KMS-11 (cell line): ENCODE measurements around the gene TRPM1.

Experiments
- H2AFZ ChIP-seq: fragments of 200-600 bp; sonication (generic); 2 replicates; pipeline ENCODE4 v1.6.1; 2016; ENCODE audit warnings: antibody characterized with exemption, mixed run types, low read depth
- H3K27ac ChIP-seq: fragments of 200-600 bp; sonication (generic); 2 replicates; pipeline ENCODE4 v1.6.1; 2016; ENCODE audit warnings: mild to moderate bottlenecking, mixed run types
- H3K27me3 ChIP-seq: fragments of 200-600 bp; sonication (generic); 2 replicates; pipeline ENCODE4 v1.6.1; 2017; ENCODE audit warnings: mild to moderate bottlenecking, low read depth, mixed run types, moderate library complexity; ENCODE audit not compliant: insufficient read depth
- H3K36me3 ChIP-seq: fragments of 200-600 bp; sonication (generic); 2 replicates; pipeline ENCODE4 v1.6.1; 2017; ENCODE audit warnings: mild to moderate bottlenecking, mixed run types; ENCODE audit not compliant: insufficient read depth
- H3K4me1 ChIP-seq: fragments of 200-600 bp; sonication (generic); 2 replicates; pipeline ENCODE4 v1.6.1; 2016; ENCODE audit warnings: mild to moderate bottlenecking, low read depth, mixed run types; ENCODE audit not compliant: poor library complexity, severe bottlenecking
- H3K4me2 ChIP-seq: fragments of 200-600 bp; sonication (generic); 2 replicates; pipeline ENCODE4 v1.7.0; 2016; ENCODE audit warnings: mild to moderate bottlenecking, mixed run types
- H3K4me3 ChIP-seq: fragments of 200-600 bp; sonication (generic); IDR thresholded peaks from 2 replicates; pipeline ENCODE4 v1.6.1; 2017; ENCODE audit warnings: low read depth, low read length, mixed read lengths; ENCODE audit not compliant: insufficient read depth
- H3K79me2 ChIP-seq: fragments of 200-600 bp; sonication (generic); 2 replicates; pipeline ENCODE4 v1.6.1; 2016; ENCODE audit warnings: low read depth, mixed run types; ENCODE audit not compliant: insufficient read depth
- H3K9ac ChIP-seq: fragments of 200-600 bp; sonication (generic); 2 replicates; pipeline ENCODE4 v1.6.1; 2016; ENCODE audit warnings: mild to moderate bottlenecking, mixed run types
- H4K20me1 ChIP-seq: fragments of 200-600 bp; sonication (generic); 2 replicates; pipeline ENCODE4 v1.6.1; 2016; ENCODE audit warnings: mild to moderate bottlenecking, mixed run types; ENCODE audit not compliant: insufficient read depth
- TF ChIP-seq, protein P1 (sequence below): fragments of 200-600 bp; sonication (generic); conservative IDR thresholded peaks from 2 replicates; pipeline ENCODE4 v1.6.1; 2017; ENCODE audit warnings: low read depth, mild to moderate bottlenecking, antibody characterized with exemption, low read length, moderate library complexity, mixed read lengths

TRPM1 gene

DNA sequence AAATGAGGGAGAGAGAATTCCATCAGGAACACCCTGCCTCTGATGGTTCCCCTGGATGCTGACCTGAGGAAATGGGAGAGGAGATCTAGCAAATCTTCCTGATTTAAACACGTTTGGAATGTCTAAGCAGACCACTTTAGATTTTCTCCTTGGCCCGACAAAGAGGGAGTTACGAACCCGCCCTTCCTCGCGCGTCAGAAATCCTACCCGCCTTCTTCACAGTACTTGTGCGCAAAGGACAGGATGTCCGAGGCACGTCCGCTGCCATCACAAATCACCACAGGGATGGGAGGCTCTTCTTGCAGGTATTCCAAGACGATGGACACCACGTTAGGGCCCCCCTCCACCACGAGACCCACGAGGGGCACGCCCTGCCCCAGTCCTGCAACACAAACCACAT lies 38.6 kb downstream of the TRPM1 start:
- TF ChIP-seq, protein P1, sequence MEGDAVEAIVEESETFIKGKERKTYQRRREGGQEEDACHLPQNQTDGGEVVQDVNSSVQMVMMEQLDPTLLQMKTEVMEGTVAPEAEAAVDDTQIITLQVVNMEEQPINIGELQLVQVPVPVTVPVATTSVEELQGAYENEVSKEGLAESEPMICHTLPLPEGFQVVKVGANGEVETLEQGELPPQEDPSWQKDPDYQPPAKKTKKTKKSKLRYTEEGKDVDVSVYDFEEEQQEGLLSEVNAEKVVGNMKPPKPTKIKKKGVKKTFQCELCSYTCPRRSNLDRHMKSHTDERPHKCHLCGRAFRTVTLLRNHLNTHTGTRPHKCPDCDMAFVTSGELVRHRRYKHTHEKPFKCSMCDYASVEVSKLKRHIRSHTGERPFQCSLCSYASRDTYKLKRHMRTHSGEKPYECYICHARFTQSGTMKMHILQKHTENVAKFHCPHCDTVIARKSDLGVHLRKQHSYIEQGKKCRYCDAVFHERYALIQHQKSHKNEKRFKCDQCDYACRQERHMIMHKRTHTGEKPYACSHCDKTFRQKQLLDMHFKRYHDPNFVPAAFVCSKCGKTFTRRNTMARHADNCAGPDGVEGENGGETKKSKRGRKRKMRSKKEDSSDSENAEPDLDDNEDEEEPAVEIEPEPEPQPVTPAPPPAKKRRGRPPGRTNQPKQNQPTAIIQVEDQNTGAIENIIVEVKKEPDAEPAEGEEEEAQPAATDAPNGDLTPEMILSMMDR = no peak
- H3K4me2 ChIP-seq = no peak overlapping the region
- no peaks in the 10 kb centered on the region for H3K27me3 ChIP-seq
- no peaks in the 10 kb centered on the region for H3K4me1 ChIP-seq
- no peak overlapping the region for H2AFZ ChIP-seq
- no peak overlapping the region for H3K9ac ChIP-seq
- no peak overlapping the region for H3K27ac ChIP-seq
- H3K4me3 ChIP-seq = no peak overlapping the region
- no peaks in the 10 kb centered on the region for H3K36me3 ChIP-seq
- no peaks in the 10 kb centered on the region for H4K20me1 ChIP-seq
- no peaks in the 10 kb centered on the region for H3K79me2 ChIP-seq

DNA sequence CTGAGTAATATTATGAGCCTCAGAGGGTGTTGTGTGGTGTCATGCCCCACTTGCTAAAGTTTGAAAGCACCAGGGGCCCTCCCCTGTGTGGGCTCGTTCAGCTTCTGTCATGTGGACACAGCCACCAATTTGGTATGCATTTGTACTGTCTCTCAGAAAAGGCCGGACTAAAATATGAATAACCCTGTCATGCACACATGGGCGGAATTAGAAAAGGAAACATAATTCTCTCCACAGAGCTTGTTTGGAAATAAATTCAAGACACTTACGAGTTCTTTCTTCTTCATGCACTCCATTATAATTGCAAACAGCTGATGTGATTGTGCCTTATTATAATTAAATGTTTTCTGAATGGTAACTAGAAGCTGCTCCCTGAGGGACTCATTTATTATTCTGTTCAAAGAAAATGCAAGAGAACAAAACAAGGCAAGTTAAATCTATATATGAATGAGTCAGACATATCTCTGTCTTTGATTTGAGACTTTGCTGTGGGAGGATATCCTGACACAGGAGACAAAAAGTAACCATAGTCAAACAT lies 39.1 kb downstream of the TRPM1 start:
- H3K36me3 ChIP-seq = no peaks in the 10 kb centered on the region
- H3K27me3 ChIP-seq = no peaks in the 10 kb centered on the region
- H3K79me2 ChIP-seq = no peaks in the 10 kb centered on the region
- H3K4me1 ChIP-seq = no peaks in the 10 kb centered on the region
- no peak overlapping the region for H3K27ac ChIP-seq
- TF ChIP-seq, protein P1 = no peak
- no peaks in the 10 kb centered on the region for H4K20me1 ChIP-seq
- no peak overlapping the region for H3K9ac ChIP-seq
- H3K4me2 ChIP-seq = no peak overlapping the region
- no peak overlapping the region for H3K4me3 ChIP-seq
- H2AFZ ChIP-seq = no peak overlapping the region

DNA sequence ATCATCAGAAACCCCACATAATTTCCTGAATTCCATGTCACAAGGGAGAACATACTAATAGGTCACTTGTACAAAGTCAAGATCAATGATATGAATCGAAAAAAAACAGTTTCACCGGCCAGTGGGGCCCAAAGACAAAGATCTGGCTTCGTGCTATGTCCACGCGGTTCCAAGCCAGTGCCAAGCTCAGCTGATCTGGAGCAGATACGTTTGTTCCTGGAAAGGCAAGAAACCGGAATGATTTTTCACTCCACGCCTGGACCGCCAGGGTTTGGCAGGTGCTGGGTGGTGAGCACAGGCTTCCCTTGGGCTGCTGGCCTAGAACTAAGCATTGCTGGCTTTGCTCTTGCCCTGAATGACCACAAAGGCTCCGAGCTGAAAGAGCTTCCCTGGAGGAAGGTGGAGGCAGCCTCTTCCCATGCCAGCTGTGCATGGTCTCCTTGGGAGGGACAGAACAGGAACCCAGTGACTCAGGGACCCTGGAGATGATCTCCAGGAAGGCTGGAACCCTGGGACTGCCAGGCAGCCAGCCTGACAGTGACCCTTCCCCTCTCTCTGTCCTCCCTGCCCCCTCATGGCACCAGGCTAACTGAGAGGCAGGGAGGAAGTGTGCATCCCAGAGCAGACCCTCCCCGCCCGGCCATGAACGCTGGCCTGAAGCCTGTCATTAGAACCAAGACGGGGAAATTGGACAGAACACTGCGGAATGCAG lies 40.9 kb downstream of the TRPM1 start:
- Histone ChIP-seq H3K4me3 (no peak overlapping the region), H2AFZ (no peak overlapping the region), H3K4me1 (no peaks in the 10 kb centered on the region), H3K4me2 (no peak overlapping the region), H3K9ac (no peak overlapping the region), H3K27ac (no peak overlapping the region), H4K20me1 (no peaks in the 10 kb centered on the region), H3K27me3 (no peaks in the 10 kb centered on the region), H3K36me3 (no peaks in the 10 kb centered on the region), H3K79me2 (no peaks in the 10 kb centered on the region)
- TF ChIP-seq, protein P1 = no peak

DNA sequence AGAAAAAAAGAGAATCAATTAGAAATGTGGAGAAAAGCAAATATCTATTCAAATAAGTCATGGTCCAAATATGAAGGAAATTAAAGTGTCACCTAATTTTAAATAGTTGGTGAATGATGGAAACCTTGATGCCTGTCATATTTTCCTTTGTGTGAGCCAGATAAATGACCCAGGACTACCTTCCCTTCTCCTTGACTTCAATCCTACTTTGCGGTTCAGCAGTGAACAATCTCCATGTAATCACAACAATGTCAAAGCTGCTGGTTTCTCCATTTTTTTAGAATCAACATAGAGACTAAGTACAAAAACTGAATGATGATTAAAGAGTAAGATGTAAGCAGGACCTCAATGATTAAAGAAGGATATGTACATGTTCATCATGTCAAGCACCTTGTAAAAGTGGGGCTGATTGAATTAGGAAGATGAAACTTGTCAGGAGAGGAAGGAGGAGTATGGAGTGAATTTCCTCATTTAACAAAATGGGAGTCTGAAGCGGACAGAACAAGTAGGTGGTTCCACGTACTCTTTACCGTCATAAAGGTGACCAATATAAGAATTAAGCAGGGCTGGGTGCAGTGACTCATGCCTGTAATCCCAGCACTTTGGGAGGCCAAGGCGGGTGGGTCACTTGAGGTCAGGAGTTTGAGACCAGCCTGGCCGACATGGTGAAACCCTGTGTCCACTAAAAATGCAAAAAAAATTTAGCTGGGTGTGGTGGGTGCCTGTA lies 43.1 kb downstream of the TRPM1 start:
- Histone ChIP-seq H4K20me1 (no peaks in the 10 kb centered on the region), H3K9ac (no peak overlapping the region), H3K4me1 (peaks cover 5% of the 10 kb centered on the region), H3K4me2 (no peak overlapping the region), H3K4me3 (no peak overlapping the region), H3K27me3 (no peaks in the 10 kb centered on the region), H3K27ac (no peak overlapping the region), H3K36me3 (no peaks in the 10 kb centered on the region), H2AFZ (no peak overlapping the region), H3K79me2 (no peaks in the 10 kb centered on the region)
- TF ChIP-seq, protein P1 = no peak
